CD4-positive, alpha-beta T cell (primary cell): ENCODE measurements around the gene P3H3. TPM values are rescaled to one million over a fixed set of nuclear protein-coding genes. Genes with fewer than 3 reads are reported as not detected.

ENCODE experiments used
- ATAC-seq: fragments of 200-7000 bp; cut with Tn5 transposase; one replicate; pipeline ENCODE4 v1.10.0; 2022; ENCODE audit warnings: mild to moderate bottlenecking; ENCODE audit not compliant: poor library complexity
- CTCF ChIA-PET: fragments of 350-600 bp; sonication (Branson Sonifier 250); formaldehyde crosslinking; loops from one replicate; lab custom pipeline; 2021; ENCODE audit warnings: antibody characterized with exemption, inconsistent platforms; lab: Charles Lee
- POLR2A ChIA-PET: fragments of 350-600 bp; sonication (Branson Sonifier 250); formaldehyde crosslinking; loops from one replicate; lab custom pipeline; 2021; ENCODE audit warnings: antibody characterized with exemption, inconsistent platforms; lab: Charles Lee
- DNase-seq, 14 experiments: peaks; one replicate each; pipeline ENCODE4 v3.0.0-alpha.2; 2013 to 2020; ENCODE audit warnings: mixed read lengths in 2 of 14
- H3K27ac ChIP-seq, 2 donors: one replicate each; pipeline versions ENCODE4 v1.5.1 to v1.7.0; 2013; ENCODE audit warnings: low read length in 2 of 2, low read depth in 1 of 2, mild to moderate bottlenecking in 1 of 2
- H3K27me3 ChIP-seq, 2 experiments: 1 replicate in 1 of 2; 2 replicates in 1 of 2; pipeline versions ENCODE4 v1.6.1 to v1.7.0; 2013; ENCODE audit warnings: low read length in 2 of 2, control low read depth in 1 of 2, mild to moderate bottlenecking in 1 of 2, moderate library complexity in 1 of 2; ENCODE audit not compliant: insufficient read depth in 2 of 2, control insufficient read depth in 1 of 2
- H3K36me3 ChIP-seq: one replicate; pipeline ENCODE4 v1.6.1; 2013; ENCODE audit warnings: low read length, control low read depth; ENCODE audit not compliant: insufficient read depth
- H3K4me1 ChIP-seq: one replicate; pipeline ENCODE4 v1.6.1; 2013; ENCODE audit warnings: low read length, control low read depth; ENCODE audit not compliant: insufficient read depth
- H3K4me3 ChIP-seq: one replicate; pipeline ENCODE4 v1.5.1; 2013; ENCODE audit warnings: mild to moderate bottlenecking, low read length, moderate library complexity
- H3K9me3 ChIP-seq, 2 experiments: 1 replicate in 1 of 2; 2 replicates in 1 of 2; pipeline versions ENCODE4 v1.6.1 to v1.7.0; 2013; ENCODE audit warnings: low read length in 2 of 2, mild to moderate bottlenecking in 2 of 2, control low read depth in 1 of 2, moderate library complexity in 1 of 2; ENCODE audit not compliant: control insufficient read depth in 1 of 2, insufficient read depth in 1 of 2
- H3K27ac Mint-ChIP-seq: one replicate; pipeline ENCODE4 v1.8.0; 2020; ENCODE audit warnings: mixed read lengths
- H3K27me3 Mint-ChIP-seq: one replicate; pipeline ENCODE4 v1.8.0; 2021; ENCODE audit warnings: mixed read lengths
- H3K36me3 Mint-ChIP-seq: one replicate; pipeline ENCODE4 v1.8.0; 2021; ENCODE audit warnings: low read depth, mixed read lengths
- H3K4me1 Mint-ChIP-seq: one replicate; pipeline ENCODE4 v1.8.0; 2021; ENCODE audit warnings: low read depth, mixed read lengths
- H3K4me3 Mint-ChIP-seq: one replicate; pipeline ENCODE4 v1.8.0; 2020; ENCODE audit warnings: mild to moderate bottlenecking, mixed read lengths
- H3K9me3 Mint-ChIP-seq: one replicate; pipeline ENCODE4 v1.8.0; 2020; ENCODE audit warnings: mixed read lengths
- intact Hi-C, 2 experiments: fragments of 100-400 bp; cut with DNase I in 1 of 2; cut with micrococcal nuclease in 1 of 2; formaldehyde crosslinking; loops; one replicate each; pipeline versions ENCODE4 v1.15.1 to v1.9.0; 2023 to 2025; cut with DNase I, micrococcal nuclease
- total RNA-seq, 174 experiments: library from RNA in 2 of 174; stranded (reverse) in 2 of 174; gene quantifications; one replicate each; pipeline ENCODE4 v1.2.3 and lab custom pipeline; 2021 to 2026
- TF ChIP-seq, protein P1 (sequence below): fragments of 200-600 bp; IDR thresholded peaks from one replicate; pipeline ENCODE4 v1.8.0; 2022; ENCODE audit warnings: antibody characterized with exemption, mild to moderate bottlenecking

P3H3 gene
- total RNA-seq, 2 experiments from 2014 or later, result 2.5 to 4.1 TPM

- ChIA-PET CTCF (interaction anchor here (1.5 to 3.9 kb wide), 2 partner anchors 23 to 36 kb away, joined by 6 to 21 read pairs; partner anchors contain the start of genes MLF2 and PTMS), POLR2A (interaction anchor here (0.8 to 3.6 kb wide), 21 partner anchors 9 to 183 kb away, joined by 3 to 20 read pairs (median 8); partner anchors contain the start of genes C12orf57, CDCA3, CHD4 and COPS7A)
- no peaks in the 10 kb centered on the region for H3K9me3 Mint-ChIP-seq
- no peaks in the 10 kb centered on the region for H3K9me3 ChIP-seq
- H3K4me3 ChIP-seq, result peak within 1 kb of the TSS; percentile 66
- H3K4me1 ChIP-seq, result peaks cover 89% of the 10 kb centered on the region
- H3K36me3 ChIP-seq, result peaks cover 9% of the 10 kb centered on the region
- peaks cover 42% of the 10 kb centered on the region for H3K36me3 Mint-ChIP-seq
- H3K27ac ChIP-seq, result peak within 1 kb of the TSS; percentile 72 to 91
- DNase-seq (peak; percentile 48 to 91 (median 76)), ATAC-seq (peak; percentile 51)
- peak within 1 kb of the TSS; percentile 93 for H3K27ac Mint-ChIP-seq
- intact Hi-C loops, result loop anchor here in 1 of 2 experiments (2.0 to 5.0 kb wide), 2 partner anchors 38 to 62 kb away; partner anchors contain the start of genes CDCA3 and P3H3
- no peaks in the 10 kb centered on the region for H3K27me3 ChIP-seq
- TF ChIP-seq, protein P1, sequence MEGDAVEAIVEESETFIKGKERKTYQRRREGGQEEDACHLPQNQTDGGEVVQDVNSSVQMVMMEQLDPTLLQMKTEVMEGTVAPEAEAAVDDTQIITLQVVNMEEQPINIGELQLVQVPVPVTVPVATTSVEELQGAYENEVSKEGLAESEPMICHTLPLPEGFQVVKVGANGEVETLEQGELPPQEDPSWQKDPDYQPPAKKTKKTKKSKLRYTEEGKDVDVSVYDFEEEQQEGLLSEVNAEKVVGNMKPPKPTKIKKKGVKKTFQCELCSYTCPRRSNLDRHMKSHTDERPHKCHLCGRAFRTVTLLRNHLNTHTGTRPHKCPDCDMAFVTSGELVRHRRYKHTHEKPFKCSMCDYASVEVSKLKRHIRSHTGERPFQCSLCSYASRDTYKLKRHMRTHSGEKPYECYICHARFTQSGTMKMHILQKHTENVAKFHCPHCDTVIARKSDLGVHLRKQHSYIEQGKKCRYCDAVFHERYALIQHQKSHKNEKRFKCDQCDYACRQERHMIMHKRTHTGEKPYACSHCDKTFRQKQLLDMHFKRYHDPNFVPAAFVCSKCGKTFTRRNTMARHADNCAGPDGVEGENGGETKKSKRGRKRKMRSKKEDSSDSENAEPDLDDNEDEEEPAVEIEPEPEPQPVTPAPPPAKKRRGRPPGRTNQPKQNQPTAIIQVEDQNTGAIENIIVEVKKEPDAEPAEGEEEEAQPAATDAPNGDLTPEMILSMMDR, result no peak
- H3K27me3 Mint-ChIP-seq, result no peaks in the 10 kb centered on the region
- H3K4me1 Mint-ChIP-seq, result peaks cover 81% of the 10 kb centered on the region
- H3K4me3 Mint-ChIP-seq, result peak within 1 kb of the TSS; percentile 96
These were observed 39.0 kb upstream of the P3H3 start, which contains the start of gene CD4 for GRCh38 chr12:6788972-6789924. Gene CD4, plus strand, starts transcription at chr12:6789528. Its CDS starts 10,611 bp downstream, at chr12:6800139.

DNA sequence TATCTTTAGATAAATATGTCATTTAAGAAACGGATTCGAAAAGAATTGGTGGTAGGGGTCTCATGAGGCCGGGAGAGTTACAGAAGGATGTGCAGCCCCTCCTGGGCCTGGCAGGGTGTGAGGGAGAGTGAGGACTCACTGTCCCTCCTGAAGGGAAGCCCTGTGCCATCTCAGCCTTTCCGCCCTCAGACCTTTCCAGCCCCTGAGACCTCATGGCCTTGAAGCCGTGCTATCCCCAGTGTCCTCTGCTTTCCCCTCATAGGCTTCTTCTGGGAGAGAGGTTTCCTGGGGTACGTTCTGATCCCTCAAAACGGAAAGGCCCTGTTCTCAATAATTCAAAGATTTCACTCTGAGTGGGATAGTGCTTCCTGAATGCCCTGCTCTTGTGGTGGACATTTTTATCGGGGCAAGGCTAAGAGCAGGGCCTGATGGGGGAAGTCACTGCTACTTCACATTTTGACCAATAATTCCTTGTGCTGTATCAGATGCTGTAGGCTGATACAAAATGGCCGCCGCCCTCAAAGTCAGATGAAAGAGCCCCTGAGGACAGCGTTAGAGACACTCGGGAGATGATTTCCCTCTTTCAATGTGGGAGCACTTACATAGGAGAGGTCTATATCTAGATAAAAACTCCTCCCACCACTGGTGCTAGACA is 37.6 kb upstream of the P3H3 start:
- Histone ChIP-seq H3K4me3 (peak overlapping the region; percentile 66), H3K9me3 (no peaks in the 10 kb centered on the region), H3K27ac (peak overlapping the region; percentile 72 to 81), H3K36me3 (peaks cover 23% of the 10 kb centered on the region), H3K4me1 (peaks cover 85% of the 10 kb centered on the region), H3K27me3 (no peaks in the 10 kb centered on the region)
- CTCF ChIA-PET, result interaction anchor here (3.9 kb wide), 1 partner anchor 37 kb away, joined by 21 read pairs; the partner anchor contains the start of gene MLF2
- intact Hi-C loops, result loop anchor here in 1 of 2 experiments (5.0 kb wide), 1 partner anchor 183 kb away; the partner anchor contains the start of gene CHD4
- DNase-seq (peak in 11 of 14 experiments; percentile 33 to 77 (median 44)), ATAC-seq (peak; percentile 24)
- H3K27ac Mint-ChIP-seq, result peak overlapping the region; percentile 93
- H3K4me1 Mint-ChIP-seq, result peaks cover 77% of the 10 kb centered on the region
- peak overlapping the region; percentile 96 for H3K4me3 Mint-ChIP-seq
- H3K9me3 Mint-ChIP-seq, result no peaks in the 10 kb centered on the region
- no peaks in the 10 kb centered on the region for H3K27me3 Mint-ChIP-seq
- H3K36me3 Mint-ChIP-seq, result peaks cover 55% of the 10 kb centered on the region
- POLR2A ChIA-PET, result interaction anchor here (1.3 to 3.6 kb wide), 11 partner anchors 8 to 101 kb away, joined by 4 to 20 read pairs (median 11); partner anchors contain the start of genes CDCA3, COPS7A, GPR162 and LAG3
- TF ChIP-seq, protein P1, result no peak
